ENCODE results near the gene C1QTNF2.
A peak's percentile ranks its signal among the peaks of the same experiment; 100 is the strongest.

The C1QTNF2 gene

GRCh38 chr5:160375166-160375565 lies 4.7 kb upstream of the C1QTNF2 start:
- no peak for DNase-seq (ENCODE audit: low spot score)

GRCh38 chr5:160371294-160371693 lies 868 bp upstream of the C1QTNF2 start:
- no peak for DNase-seq (ENCODE audit: low spot score)

GRCh38 chr5:160370713-160371034 lies 248 bp upstream of the C1QTNF2 start:
- DNase-seq (ENCODE audit: low spot score): no peak

DNA sequence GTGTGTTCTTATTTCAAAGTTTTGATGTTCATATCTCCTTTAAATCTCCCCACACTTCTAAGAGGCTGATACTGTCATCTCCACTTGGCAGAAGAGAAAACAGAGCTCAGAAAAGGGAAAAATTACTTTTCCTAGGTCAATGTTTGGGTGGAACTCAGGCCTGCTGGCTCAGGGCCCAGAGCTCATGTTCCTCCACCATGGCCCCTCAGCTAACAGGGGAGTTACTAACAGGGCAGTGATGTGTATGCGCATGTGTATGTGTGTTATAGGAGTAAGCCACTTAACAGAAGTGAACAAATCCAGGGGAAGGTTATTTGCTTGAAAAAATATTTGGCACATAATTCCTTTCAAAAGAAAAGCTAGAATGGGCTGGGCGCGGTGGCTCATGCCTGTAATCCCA lies 2.5 kb downstream of the C1QTNF2 start:
- no peak for DNase-seq (ENCODE audit: low spot score)

DNA sequence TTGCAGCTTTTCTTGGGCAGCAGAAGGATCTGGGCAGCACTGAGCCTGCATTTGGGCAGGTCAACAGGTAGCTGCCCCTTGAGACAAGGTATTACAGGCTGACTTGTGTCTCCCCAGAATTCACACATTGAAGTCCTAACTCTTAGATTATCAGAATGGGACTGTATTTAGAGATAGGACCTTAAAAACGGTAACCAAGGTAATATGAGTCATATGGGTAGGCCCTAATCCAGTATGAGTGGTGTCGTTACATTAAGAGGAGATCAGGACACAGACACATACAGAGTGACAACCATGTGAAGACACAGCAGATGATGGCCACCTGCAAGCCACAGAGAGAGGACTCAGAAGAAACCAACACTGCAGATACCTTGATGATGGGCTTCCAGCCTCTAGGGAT lies 3.2 kb downstream of the C1QTNF2 start:
- DNase-seq (ENCODE audit: low spot score): no peak

DNA sequence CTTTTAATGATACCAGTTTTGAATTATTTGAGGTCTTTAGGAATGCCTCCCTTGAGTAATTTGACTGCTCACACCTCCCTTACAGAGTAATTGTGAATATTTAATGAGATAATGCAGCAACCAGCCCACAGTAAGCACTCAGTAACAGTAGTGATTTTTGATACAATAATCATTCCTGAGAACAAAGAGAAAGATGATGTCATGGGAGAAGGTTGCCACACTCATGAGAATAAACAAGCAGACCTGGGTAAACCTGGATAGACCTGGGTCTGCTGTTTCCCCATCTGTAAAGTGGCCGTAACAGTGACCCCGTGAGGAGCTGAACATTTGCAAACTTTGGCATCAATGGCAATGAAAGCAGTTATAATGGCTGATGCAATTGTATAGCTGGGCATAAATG lies 4.2 kb downstream of the C1QTNF2 start:
- DNase-seq (ENCODE audit: low spot score): no peak

DNA sequence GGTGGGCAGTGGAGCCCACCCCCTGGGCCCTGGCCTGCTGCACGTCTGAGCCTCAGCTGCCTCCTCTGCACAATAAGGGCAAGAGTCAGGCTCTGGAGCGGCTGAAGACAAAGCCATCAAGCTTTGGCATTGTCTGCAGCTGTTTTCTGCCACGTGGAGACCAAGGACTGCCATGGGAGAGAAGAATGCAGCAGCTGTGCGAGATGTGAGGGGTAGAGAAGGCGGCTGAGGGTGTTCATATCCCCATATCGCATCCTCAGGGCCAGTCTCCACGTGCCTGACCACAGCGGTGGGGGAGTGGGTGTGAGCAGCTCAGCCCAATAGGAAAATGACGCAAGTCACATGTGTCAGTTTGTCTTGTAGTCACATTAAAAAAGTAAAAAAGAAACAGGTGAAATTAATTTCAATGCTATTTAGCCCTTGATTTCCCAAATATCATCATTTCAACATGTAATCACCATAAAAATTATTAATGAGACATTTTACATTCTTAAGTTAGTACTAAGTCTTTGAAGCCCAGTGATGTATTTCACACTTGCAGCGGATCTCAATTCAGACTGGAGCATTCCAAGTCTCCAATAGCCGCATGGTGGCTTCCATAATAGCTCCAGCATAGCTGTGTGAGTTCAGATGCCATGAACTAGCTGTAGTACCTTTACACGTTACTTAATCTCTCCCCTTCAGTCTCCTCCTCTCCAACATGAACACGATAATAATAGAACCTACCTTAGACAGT lies 6.6 kb downstream of the C1QTNF2 start:
- DNase-seq (ENCODE audit: low spot score): no peak

DNA sequence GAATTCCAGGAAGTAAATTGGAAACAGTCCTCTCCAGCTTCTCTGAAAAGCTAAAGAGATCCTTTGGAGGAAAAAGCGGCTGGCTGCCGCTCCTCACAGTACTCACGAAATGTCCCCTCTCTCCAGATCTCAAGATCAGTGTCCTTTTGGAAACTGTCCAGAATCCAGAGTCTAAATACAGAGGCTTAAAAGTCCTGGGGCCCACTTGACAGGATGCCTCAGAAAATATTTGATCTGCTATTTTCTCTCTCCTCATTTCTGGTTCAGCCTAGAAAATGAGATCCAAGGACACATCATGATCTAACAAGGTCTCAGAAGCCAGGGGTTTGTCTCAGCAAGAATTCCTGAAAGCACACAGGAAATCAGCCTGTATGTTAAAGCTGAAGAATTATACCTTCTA lies 7.2 kb downstream of the C1QTNF2 start:
- no peak for DNase-seq (ENCODE audit: low spot score)

GRCh38 chr5:160361624-160362228 lies 8.7 kb downstream of the C1QTNF2 start:
- no peak for DNase-seq (ENCODE audit: low spot score)

- DNase-seq (ENCODE audit: low spot score): no peak
These were observed 10.1 kb downstream of the C1QTNF2 start for GRCh38 chr5:160360310-160360709.

GRCh38 chr5:160359816-160360215 lies 10.6 kb downstream of the C1QTNF2 start:
- no peak for DNase-seq (ENCODE audit: low spot score)

GRCh38 chr5:160359242-160359641 lies 11.2 kb downstream of the C1QTNF2 start:
- no peak for DNase-seq (ENCODE audit: low spot score)

DNA sequence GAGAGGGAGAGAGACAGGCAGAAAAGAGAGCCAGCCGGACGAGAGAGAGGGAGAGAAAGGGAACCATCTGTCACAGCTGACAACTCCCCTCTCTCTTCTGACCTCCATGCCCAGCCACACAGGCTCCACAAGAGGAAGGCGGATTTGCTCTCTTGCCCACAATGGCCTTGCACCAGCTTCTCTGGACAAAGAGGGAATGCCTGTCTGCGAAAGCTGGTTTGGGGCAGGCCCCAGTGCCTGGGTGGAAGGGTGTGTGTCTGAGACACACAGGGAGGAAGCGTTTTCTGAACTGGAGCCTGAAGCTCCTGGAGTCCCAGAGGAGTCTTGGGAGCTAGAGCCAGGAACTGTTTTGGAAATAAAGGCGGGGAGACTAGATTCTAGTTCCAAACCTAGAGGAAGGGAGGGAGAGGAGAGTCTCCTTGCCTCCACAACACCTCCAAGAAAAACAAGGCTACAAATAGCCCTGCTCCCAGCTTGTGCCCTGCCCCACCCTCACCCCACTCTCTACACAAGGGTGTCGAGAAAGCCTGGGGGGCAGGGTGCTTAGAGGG lies 12.5 kb downstream of the C1QTNF2 start:
- no peak for DNase-seq (ENCODE audit: low spot score)

GRCh38 chr5:160357394-160357793 lies 13.0 kb downstream of the C1QTNF2 start:
- DNase-seq (ENCODE audit: low spot score): no peak

- no peak for DNase-seq (ENCODE audit: low spot score)
These were observed 13.7 kb downstream of the C1QTNF2 start for GRCh38 chr5:160356550-160357347.

DNA sequence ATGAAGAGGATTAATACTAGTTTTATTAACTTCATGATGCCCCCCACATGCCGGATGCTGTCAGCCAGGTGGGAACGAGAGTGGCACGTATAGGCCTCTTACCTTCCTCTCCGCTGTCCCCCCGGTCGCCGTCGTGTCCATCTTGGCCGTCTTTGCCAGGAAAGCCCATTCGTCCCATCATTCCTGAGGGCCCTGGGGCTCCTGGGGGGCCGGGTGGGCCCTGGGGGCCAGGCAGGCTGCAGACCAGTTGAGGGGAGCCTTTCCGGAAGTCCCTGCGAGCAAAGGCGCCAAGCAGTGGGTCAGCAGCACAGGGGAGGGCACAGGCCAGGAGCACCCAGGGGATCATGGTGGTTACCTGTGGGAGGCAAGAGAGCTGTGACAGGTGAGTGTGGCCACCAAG lies 15.8 kb downstream of the C1QTNF2 start:
- no peak for DNase-seq (ENCODE audit: low spot score)

DNA sequence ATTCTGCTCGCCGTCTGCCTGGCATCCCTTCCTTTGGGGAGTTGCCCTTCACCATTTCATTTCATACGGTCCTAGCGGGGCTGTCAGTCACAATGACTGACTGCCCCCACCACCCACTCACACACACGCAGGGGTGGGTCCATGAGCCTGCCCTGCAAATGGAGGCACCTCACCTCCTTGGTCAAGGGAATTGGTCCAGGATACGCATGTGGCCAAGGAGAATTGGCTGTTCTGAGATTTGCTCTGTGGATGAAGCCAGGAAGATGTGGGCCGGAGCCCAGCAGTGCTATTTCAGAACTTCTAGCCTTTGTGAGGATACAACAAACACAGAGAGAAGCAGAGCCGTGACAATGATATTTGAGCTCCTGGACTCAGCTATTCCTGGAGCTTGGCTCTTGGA lies 17.0 kb downstream of the C1QTNF2 start:
- DNase-seq (ENCODE audit: low spot score): no peak

DNA sequence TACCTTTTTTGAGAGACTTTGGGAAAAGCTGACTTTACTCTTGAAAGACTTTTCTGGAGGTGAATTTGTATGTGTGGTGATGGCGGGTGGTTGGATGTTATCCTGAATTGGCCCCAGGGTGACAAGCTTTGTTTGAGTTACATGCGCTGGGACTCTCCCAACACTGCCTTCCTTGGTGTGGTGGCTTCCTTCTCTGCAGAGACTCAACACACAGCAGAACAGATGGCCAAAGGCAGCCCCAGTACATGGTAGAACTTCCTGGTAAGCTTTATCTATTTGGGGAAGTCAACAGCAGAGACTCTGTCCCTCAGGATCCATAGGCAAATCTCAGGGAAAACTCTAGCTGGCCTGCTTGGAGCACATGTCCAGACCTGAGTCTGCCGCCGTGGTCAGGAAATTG lies 18.1 kb downstream of the C1QTNF2 start:
- DNase-seq (ENCODE audit: low spot score): no peak

- no peak for DNase-seq (ENCODE audit: low spot score)
These were observed 20.5 kb downstream of the C1QTNF2 start for GRCh38 chr5:160349935-160350303.

DNA sequence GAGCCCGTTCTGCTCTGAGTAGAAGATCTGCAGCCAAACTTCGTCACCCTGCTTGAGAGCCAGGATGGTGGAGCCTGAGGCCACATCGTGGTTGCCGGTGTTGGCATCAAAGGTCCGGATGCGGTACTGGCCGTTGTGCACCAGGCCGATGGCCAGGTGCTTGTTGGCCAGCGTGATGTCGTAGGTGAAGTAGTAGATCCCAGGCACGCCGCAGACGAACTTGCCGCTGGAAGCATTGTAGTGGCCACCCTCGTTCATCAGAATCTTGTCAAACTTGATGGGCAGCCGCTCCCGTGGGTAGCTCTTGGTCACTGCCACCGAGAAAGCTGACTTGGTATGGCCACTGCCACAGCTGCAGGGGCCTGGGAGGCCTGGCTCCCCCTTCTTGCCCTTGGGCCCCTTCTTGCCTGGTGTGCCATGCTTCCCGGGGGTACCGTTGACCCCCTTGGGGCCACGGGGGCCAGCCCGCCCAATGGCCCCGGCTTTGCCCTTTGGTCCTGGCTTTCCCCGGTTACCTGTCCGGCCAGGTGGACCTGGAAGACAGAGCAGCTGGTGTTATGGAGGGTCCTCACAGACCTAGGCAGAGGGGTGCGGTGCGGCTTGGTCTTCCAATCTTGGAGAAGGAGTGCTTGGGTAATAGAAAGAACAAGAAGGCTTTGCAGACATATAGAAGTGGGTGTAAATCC lies 21.0 kb downstream of the C1QTNF2 start:
- DNase-seq (ENCODE audit: low spot score): no peak

- peak; percentile 59 for DNase-seq (ENCODE audit: low spot score)
These were observed 22.3 kb downstream of the C1QTNF2 start for GRCh38 chr5:160348080-160348479.

GRCh38 chr5:160347448-160347847 lies 23.0 kb downstream of the C1QTNF2 start:
- no peak for DNase-seq (ENCODE audit: low spot score)
